Karpas-422 (cell line): Measurements from ENCODE around the gene RHBG. TPM values are rescaled to one million over a fixed set of nuclear protein-coding genes. Genes with fewer than 3 reads are reported as not detected.
"Not testable (repeated sequence)": the region's sequence is repeated elsewhere in the genome, so short reads cannot be mapped to it uniquely, and the experiment has no call there.

Experiments used
- DNase-seq: peaks from one replicate; pipeline ENCODE4 v3.0.0-alpha.2; 2015
- H2AFZ ChIP-seq: fragments of 200-600 bp; sonication (generic); 2 replicates; pipeline ENCODE4 v1.6.1; 2014; ENCODE audit warnings: antibody characterized with exemption, low read length, mixed read lengths
- H3K27ac ChIP-seq: fragments of 200-600 bp; sonication (generic); 2 replicates; pipeline ENCODE4 v1.5.1; 2014; ENCODE audit warnings: mild to moderate bottlenecking, low read length, moderate library complexity
- H3K27me3 ChIP-seq: fragments of 200-600 bp; sonication (generic); 2 replicates; pipeline ENCODE4 v1.6.1; 2014; ENCODE audit warnings: low read length, mixed read lengths
- H3K36me3 ChIP-seq: fragments of 200-600 bp; sonication (generic); 2 replicates; pipeline ENCODE4 v1.6.1; 2014; ENCODE audit warnings: low read length, mixed read lengths; ENCODE audit not compliant: insufficient read depth
- H3K4me1 ChIP-seq: fragments of 200-600 bp; sonication (generic); 2 replicates; pipeline ENCODE4 v1.6.1; 2014; ENCODE audit warnings: mild to moderate bottlenecking, low read length, mixed read lengths
- H3K4me2 ChIP-seq: fragments of 200-600 bp; sonication (generic); 2 replicates; pipeline ENCODE4 v1.6.1; 2014; ENCODE audit warnings: low read length, low read depth, mild to moderate bottlenecking; ENCODE audit not compliant: poor library complexity, severe bottlenecking
- H3K4me3 ChIP-seq: fragments of 200-600 bp; sonication (generic); 2 replicates; pipeline ENCODE4 v1.5.1; 2014; ENCODE audit warnings: mild to moderate bottlenecking, antibody characterized with exemption, low read length, mixed read lengths
- H3K79me2 ChIP-seq: fragments of 200-600 bp; sonication (generic); 2 replicates; pipeline ENCODE4 v1.6.1; 2014; ENCODE audit warnings: mild to moderate bottlenecking, low read length, mixed read lengths
- H3K9ac ChIP-seq: fragments of 200-600 bp; sonication (generic); 2 replicates; pipeline ENCODE4 v1.6.0; 2014; ENCODE audit warnings: low read length
- H3K9me2 ChIP-seq: fragments of 200-600 bp; sonication (generic), shearing (Covaris generic); replicated peaks from 2 replicates; pipeline ENCODE4 v1.6.0; 2014; ENCODE audit warnings: mild to moderate bottlenecking, low read length, moderate library complexity; ENCODE audit not compliant: insufficient read depth
- H3K9me3 ChIP-seq: fragments of 300-700, 200-600 bp; sonication (generic); 2 replicates; pipeline ENCODE4 v1.6.1; 2014; ENCODE audit warnings: low read length, mixed read lengths
- H4K20me1 ChIP-seq: fragments of 200-600 bp; sonication (generic); 2 replicates; pipeline ENCODE4 v1.6.1; 2014; ENCODE audit warnings: mild to moderate bottlenecking, antibody characterized with exemption, low read length, low read depth; ENCODE audit not compliant: insufficient read depth
- total RNA-seq: library from RNA; depleted of rRNA; stranded (reverse); fragments of >200 nt; shearing (Covaris generic); gene quantifications from 2 replicates; pipeline ENCODE4 v1.2.3, GENCODE V29; 2014; ENCODE audit warnings: low replicate concordance; rRNA removed

Gene RHBG
- not detected in 2 replicates for total RNA-seq

- no peak within 1 kb of the TSS for H3K9ac ChIP-seq
- no peak within 1 kb of the TSS for H2AFZ ChIP-seq
- DNase-seq = no peak
Observed at GRCh38 chr1:156368889-156369684, at the start of gene RHBG. RHBG (plus strand) TSS chr1:156369211; CDS start chr1:156369250, 39 bp downstream.

GRCh38 chr1:156319664-156320063, 49.3 kb upstream of the RHBG start:
- Histone ChIP-seq H3K36me3 (peaks cover 64% of the 10 kb centered on the region), H2AFZ (no peak overlapping the region), H3K9ac (no peak overlapping the region), H3K9me3 (no peaks in the 10 kb centered on the region), H3K27ac (no peak overlapping the region), H4K20me1 (0 out of 2 replicates have a peak, but pooled peaks cover 6% of the 10 kb centered on the region), H3K4me3 (no peak overlapping the region), H3K4me2 (no peak overlapping the region), H3K9me2 (no peaks in the 10 kb centered on the region), H3K27me3 (no peaks in the 10 kb centered on the region), H3K79me2 (no peaks in the 10 kb centered on the region; the same call in 1 of the 2 replicates), H3K4me1 (no peaks in the 10 kb centered on the region)
- DNase-seq = peak; percentile 67

More at GRCh38 chr1:156368889-156369684, at the start of gene RHBG:
- Histone ChIP-seq H3K4me3 (no peak within 1 kb of the TSS), H3K9me3 (no peaks in the 10 kb centered on the region), H3K79me2 (no peaks in the 10 kb centered on the region), H3K4me2 (no peak within 1 kb of the TSS), H3K9me2 (no peaks in the 10 kb centered on the region), H3K27ac (no peak within 1 kb of the TSS), H4K20me1 (no peaks in the 10 kb centered on the region), H3K4me1 (no peaks in the 10 kb centered on the region), H3K27me3 (no peaks in the 10 kb centered on the region), H3K36me3 (no peaks in the 10 kb centered on the region)

- Histone ChIP-seq H3K79me2 (no peaks in the 10 kb centered on the region; the same call in 1 of the 2 replicates), H3K9me2 (no peaks in the 10 kb centered on the region), H3K4me2 (no peak overlapping the region), H3K36me3 (peaks cover 65% of the 10 kb centered on the region), H2AFZ (no peak overlapping the region), H4K20me1 (peaks cover 6% of the 10 kb centered on the region; the same call in 1 of the 2 replicates), H3K27ac (no peak overlapping the region), H3K4me1 (no peaks in the 10 kb centered on the region), H3K9ac (no peak overlapping the region), H3K27me3 (no peaks in the 10 kb centered on the region), H3K9me3 (no peaks in the 10 kb centered on the region), H3K4me3 (no peak overlapping the region)
- DNase-seq = no peak
Observed at GRCh38 chr1:156320560-156320959, 48.5 kb upstream of the RHBG start.

- DNase-seq, H3K4me2 ChIP-seq, H3K9ac ChIP-seq, H3K9me2 ChIP-seq, H3K4me1 ChIP-seq, H3K79me2 ChIP-seq, H4K20me1 ChIP-seq, H3K4me3 ChIP-seq, H3K9me3 ChIP-seq, H2AFZ ChIP-seq, H3K27me3 ChIP-seq, H3K27ac ChIP-seq: not testable (repeated sequence)
- H3K36me3 ChIP-seq = peaks cover 48% of the 10 kb centered on the region
Observed at GRCh38 chr1:156323179-156323578, 45.8 kb upstream of the RHBG start.

- Histone ChIP-seq H3K9ac (peak overlapping the region; percentile 91), H3K27me3 (no peaks in the 10 kb centered on the region), H3K9me3 (no peaks in the 10 kb centered on the region), H2AFZ (no peak overlapping the region), H3K4me1 (peaks cover 20% of the 10 kb centered on the region), H3K27ac (no peak overlapping the region), H4K20me1 (peaks cover 17% of the 10 kb centered on the region; the same call in 1 of the 2 replicates), H3K79me2 (peaks cover 50% of the 10 kb centered on the region), H3K36me3 (peaks cover 47% of the 10 kb centered on the region), H3K4me3 (peak overlapping the region; percentile 93), H3K4me2 (peak overlapping the region; percentile 81), H3K9me2 (no peaks in the 10 kb centered on the region)
- DNase-seq = peak; percentile 60
Observed at GRCh38 chr1:156336242-156336641, 32.8 kb upstream of the RHBG start.

- no peaks in the 10 kb centered on the region for H3K9me3 ChIP-seq
- no peak for DNase-seq
- peak overlapping the region; percentile 91 for H3K9ac ChIP-seq
- peak overlapping the region; percentile 69 for H3K27ac ChIP-seq
- H3K9me2 ChIP-seq = no peaks in the 10 kb centered on the region
- peak overlapping the region; percentile 17; the same call in 1 of the 2 replicates for H2AFZ ChIP-seq
- H3K4me1 ChIP-seq = peaks cover 20% of the 10 kb centered on the region
- no peaks in the 10 kb centered on the region for H3K27me3 ChIP-seq
- peak overlapping the region; percentile 93 for H3K4me3 ChIP-seq
- peaks cover 48% of the 10 kb centered on the region for H3K79me2 ChIP-seq
- H4K20me1 ChIP-seq = peaks cover 17% of the 10 kb centered on the region; the same call in 1 of the 2 replicates
- H3K36me3 ChIP-seq = peaks cover 44% of the 10 kb centered on the region
- H3K4me2 ChIP-seq = peak overlapping the region; percentile 81
Observed at GRCh38 chr1:156337052-156337887, 31.7 kb upstream of the RHBG start.

GRCh38 chr1:156337888-156338179, 31.2 kb upstream of the RHBG start:
- H3K9me3 ChIP-seq = no peaks in the 10 kb centered on the region
- peak overlapping the region; percentile 81 for H3K4me2 ChIP-seq
- H2AFZ ChIP-seq = peak overlapping the region; percentile 17; the same call in 1 of the 2 replicates
- H3K4me3 ChIP-seq = peak overlapping the region; percentile 93
- H3K79me2 ChIP-seq = peaks cover 44% of the 10 kb centered on the region
- no peaks in the 10 kb centered on the region for H3K9me2 ChIP-seq
- peak overlapping the region; percentile 91 for H3K9ac ChIP-seq
- peak overlapping the region; percentile 69 for H3K27ac ChIP-seq
- no peak for DNase-seq
- H3K4me1 ChIP-seq = peaks cover 20% of the 10 kb centered on the region
- peaks cover 17% of the 10 kb centered on the region; the same call in 1 of the 2 replicates for H4K20me1 ChIP-seq
- H3K36me3 ChIP-seq = peaks cover 38% of the 10 kb centered on the region
- no peaks in the 10 kb centered on the region for H3K27me3 ChIP-seq
